Stimulated activated memory B cell treated with anti-CD40 and anti-IgM and Interleukin-4, amounts not matched to agents 10 μg/mL and 1 μg/mL and 100 μg/mL, for 72 hours (primary cell): ENCODE results near the gene IGFBP1.
A peak's percentile ranks its signal among the peaks of the same experiment; 100 is the strongest.

Experiments
- ATAC-seq: fragments of 150-1000 bp; cut with Tn5 transposase; 2 replicates; pipeline ENCODE4 v1.10.0; 2021
- H3K27ac Mint-ChIP-seq: one replicate; pipeline ENCODE4 v1.8.0; 2022; ENCODE audit warnings: mild to moderate bottlenecking, mixed read lengths
- H3K27me3 Mint-ChIP-seq: one replicate; pipeline ENCODE4 v1.8.0; 2022; ENCODE audit warnings: mixed read lengths
- H3K36me3 Mint-ChIP-seq: one replicate; pipeline ENCODE4 v1.8.0; 2022; ENCODE audit warnings: mixed read lengths
- H3K4me1 Mint-ChIP-seq: one replicate; pipeline ENCODE4 v1.8.0; 2022; ENCODE audit warnings: mixed read lengths
- H3K4me3 Mint-ChIP-seq: one replicate; pipeline ENCODE4 v1.8.0; 2022; ENCODE audit warnings: mild to moderate bottlenecking, moderate library complexity, mixed read lengths
- H3K9me3 Mint-ChIP-seq: one replicate; pipeline ENCODE4 v1.8.0; 2022; ENCODE audit warnings: mixed read lengths

IGFBP1 gene

DNA sequence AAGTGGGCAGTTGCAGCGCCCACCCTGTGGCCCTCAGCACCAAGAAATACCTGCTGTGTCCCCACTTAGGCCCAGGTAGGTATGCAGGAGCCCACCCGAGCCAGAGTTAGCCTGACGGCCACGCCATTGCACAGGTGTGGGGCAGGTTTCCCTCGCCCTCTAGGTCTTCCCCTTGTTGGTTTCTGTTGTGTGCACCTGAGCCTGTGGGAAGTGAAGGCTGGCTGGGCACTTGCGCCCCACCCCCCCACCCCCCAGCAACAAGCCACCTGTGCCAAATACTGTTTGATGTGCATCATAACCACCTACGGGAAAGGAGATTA is 15.3 kb upstream of the IGFBP1 start, which contains the start of gene CCDC201:
Gene CCDC201 (minus strand): TSS at position 48 of the 320 bp plus-strand sequence. CDS start 75 bp downstream, outside the sequence.
- H3K36me3 Mint-ChIP-seq = no peaks in the 10 kb centered on the region
- no peaks in the 10 kb centered on the region for H3K4me1 Mint-ChIP-seq
- H3K27me3 Mint-ChIP-seq = no peaks in the 10 kb centered on the region
- no peak for ATAC-seq
- no peak within 1 kb of the TSS for H3K27ac Mint-ChIP-seq
- no peaks in the 10 kb centered on the region for H3K9me3 Mint-ChIP-seq
- no peak within 1 kb of the TSS for H3K4me3 Mint-ChIP-seq

DNA sequence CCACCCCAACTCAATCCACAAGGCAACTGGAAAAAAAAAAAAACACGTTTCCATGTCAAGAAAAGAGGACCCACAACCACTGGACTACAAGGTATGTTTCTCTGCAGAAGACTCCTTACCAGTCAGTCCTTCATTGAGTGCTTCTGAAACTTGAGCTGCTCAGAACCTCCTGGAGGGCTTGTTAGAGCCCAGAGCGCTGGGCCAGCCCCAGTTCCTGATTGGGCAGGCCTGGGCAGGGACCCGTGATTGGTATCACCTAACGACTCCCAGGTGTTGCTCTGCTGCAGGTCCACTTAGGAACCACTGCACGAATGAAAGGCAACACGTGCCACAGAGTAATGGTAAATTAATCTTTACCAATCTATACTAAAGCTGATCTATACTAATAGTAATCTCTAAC is 14.9 kb upstream of the IGFBP1 start:
- Mint-ChIP-seq H3K9me3 (peaks cover 2% of the 10 kb centered on the region), H3K4me3 (no peak overlapping the region), H3K27me3 (no peaks in the 10 kb centered on the region), H3K4me1 (no peaks in the 10 kb centered on the region), H3K36me3 (no peaks in the 10 kb centered on the region), H3K27ac (no peak overlapping the region)
- no peak for ATAC-seq

DNA sequence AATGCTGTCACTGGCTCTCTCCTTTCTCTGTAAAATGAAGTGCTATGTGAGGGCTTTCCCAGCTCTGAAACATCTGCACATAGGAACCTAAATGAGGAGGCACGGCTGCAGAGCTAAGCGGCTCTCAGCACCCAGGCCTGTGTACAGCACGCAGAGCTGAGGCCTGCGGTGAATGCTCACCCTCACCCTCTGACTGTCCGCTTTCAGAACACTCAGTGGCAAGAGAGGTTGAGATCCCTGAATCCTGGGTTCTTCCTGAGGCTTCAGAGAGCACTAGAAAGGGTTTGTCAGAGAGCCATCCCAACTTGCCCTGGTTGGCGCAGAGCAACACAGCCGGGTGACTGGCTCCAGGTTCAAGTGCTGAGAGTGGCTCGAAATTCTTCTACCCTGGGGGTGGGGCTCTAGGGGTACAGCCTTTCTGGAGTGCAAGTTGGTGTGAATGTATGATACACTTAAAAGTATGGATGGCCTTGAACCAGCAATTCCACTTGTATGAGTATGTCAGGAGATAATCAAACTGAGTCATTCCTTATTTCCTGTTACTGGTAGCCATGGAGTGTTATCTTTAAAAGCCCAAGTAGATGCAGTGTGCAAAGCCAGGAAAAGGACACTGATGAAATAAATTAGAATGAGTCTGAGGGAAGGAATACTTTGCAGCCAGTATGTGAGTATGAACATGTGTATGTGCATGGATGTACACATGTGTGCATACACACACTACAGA is 13.7 kb upstream of the IGFBP1 start:
- ATAC-seq = no peak
- Mint-ChIP-seq H3K27me3 (no peaks in the 10 kb centered on the region), H3K9me3 (peaks cover 7% of the 10 kb centered on the region), H3K36me3 (no peaks in the 10 kb centered on the region), H3K4me1 (no peaks in the 10 kb centered on the region), H3K27ac (no peak overlapping the region), H3K4me3 (no peak overlapping the region)

DNA sequence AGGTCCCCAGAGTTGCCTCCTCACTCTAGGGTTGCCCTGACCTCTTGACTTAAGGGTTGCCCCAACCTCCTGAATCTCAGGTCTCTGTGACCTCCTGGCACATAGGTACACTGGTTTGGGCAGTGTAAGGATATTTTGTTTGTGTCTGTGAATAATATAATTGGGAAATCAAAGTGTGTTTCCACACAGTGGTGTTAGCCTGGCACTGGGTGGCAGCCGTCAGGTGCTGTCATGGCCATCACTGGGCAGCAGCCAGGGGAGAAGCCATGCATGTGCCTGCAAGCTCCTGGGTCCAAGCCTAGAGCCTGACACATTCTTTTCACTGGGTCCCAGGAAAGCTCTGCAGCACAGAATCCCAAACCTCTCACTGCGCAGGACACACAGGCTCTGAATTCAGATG is 11.8 kb upstream of the IGFBP1 start:
- Mint-ChIP-seq H3K27me3 (no peaks in the 10 kb centered on the region), H3K4me1 (no peaks in the 10 kb centered on the region)

DNA sequence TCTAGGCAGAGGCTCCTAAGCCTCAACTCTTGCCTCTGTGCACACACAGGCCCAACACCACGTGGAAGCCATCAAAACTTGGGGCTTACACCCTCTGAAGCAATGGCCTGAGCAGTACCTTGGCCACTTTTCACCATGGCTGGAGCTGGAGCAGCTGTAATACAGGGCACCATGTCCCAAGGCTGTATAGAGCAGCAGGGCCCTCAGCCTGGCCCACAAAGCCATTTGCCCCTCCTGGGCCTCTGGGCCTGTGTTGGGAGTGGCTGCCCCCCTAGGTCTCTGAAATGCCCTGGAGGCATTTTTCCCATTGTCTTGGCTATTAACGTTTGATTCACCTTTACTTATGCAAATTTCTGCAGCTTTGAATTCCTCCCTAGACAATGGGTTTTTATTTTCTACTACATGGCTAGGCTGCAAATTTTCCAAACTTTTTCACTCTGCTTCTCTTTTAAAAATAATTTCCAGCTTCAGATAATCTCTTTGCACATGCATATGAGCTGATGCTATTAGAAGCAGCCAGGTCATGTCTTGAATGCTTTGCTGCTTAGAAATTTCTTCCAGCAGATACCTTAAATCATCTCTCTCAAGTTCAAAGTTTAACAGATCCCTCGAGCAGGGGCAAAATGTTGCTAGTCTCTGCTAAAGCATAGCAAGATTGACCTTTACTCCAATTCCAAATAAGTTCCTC is 9.7 kb upstream of the IGFBP1 start:
- H3K27ac Mint-ChIP-seq = no peak overlapping the region
- peaks cover 1% of the 10 kb centered on the region for H3K27me3 Mint-ChIP-seq
- H3K9me3 Mint-ChIP-seq = peaks cover 7% of the 10 kb centered on the region
- H3K4me1 Mint-ChIP-seq = no peaks in the 10 kb centered on the region
- no peaks in the 10 kb centered on the region for H3K36me3 Mint-ChIP-seq
- no peak for ATAC-seq
- no peak overlapping the region for H3K4me3 Mint-ChIP-seq

More for the DNA sequence above, 11.8 kb upstream of the IGFBP1 start:
- Mint-ChIP-seq H3K36me3 (no peaks in the 10 kb centered on the region), H3K9me3 (peaks cover 7% of the 10 kb centered on the region), H3K4me3 (no peak overlapping the region), H3K27ac (no peak overlapping the region)
- ATAC-seq = no peak

DNA sequence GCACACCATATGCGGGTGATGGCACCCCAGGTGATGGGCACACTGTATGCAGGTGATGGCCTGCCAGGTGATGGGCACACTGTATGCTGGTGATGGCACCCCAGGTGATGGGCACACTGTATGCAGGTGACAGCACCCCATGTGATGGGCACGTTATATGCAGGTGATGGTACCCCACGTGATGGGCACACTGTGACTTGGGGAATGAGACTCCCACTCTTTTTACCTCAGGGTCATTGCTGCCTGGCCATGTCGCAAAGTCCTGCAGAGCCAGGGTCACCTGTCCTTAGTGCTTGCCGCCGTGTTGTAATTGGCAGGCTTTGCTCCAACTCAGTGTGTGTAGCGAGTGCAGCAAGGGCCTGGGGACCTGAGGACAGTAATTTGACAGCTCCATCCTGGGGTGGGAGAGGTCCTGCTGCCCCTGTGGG is 7.8 kb upstream of the IGFBP1 start:
- no peak overlapping the region for H3K27ac Mint-ChIP-seq
- peak; percentile 32 for ATAC-seq
- H3K4me1 Mint-ChIP-seq = no peaks in the 10 kb centered on the region
- H3K9me3 Mint-ChIP-seq = peaks cover 7% of the 10 kb centered on the region
- peaks cover 20% of the 10 kb centered on the region for H3K27me3 Mint-ChIP-seq
- H3K4me3 Mint-ChIP-seq = no peak overlapping the region
- no peaks in the 10 kb centered on the region for H3K36me3 Mint-ChIP-seq

DNA sequence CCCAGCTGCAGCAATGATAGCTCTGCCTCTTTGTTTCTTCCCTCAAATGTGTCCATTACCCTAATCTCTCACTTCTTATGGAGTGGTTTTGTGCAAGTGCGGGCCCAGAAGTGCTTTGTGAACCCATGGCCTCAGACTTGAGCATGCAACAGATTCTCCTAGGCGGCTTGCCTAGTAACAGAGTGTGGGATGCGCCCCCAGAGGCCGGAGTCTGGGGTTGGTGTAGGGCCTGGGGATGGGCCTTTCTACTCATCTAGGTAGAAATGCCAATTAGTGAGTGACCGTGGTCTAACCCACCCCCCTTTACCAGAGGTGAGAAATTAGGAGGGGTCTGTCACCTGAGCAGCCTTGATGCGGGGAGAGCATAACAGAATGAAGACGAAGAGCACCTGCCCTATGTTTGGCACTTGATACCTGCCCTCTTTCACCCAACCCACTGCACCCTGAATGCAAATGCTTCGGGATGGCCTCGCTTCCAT is 7.0 kb upstream of the IGFBP1 start:
- Mint-ChIP-seq H3K36me3 (no peaks in the 10 kb centered on the region), H3K4me3 (no peak overlapping the region)
- no peak for ATAC-seq

DNA sequence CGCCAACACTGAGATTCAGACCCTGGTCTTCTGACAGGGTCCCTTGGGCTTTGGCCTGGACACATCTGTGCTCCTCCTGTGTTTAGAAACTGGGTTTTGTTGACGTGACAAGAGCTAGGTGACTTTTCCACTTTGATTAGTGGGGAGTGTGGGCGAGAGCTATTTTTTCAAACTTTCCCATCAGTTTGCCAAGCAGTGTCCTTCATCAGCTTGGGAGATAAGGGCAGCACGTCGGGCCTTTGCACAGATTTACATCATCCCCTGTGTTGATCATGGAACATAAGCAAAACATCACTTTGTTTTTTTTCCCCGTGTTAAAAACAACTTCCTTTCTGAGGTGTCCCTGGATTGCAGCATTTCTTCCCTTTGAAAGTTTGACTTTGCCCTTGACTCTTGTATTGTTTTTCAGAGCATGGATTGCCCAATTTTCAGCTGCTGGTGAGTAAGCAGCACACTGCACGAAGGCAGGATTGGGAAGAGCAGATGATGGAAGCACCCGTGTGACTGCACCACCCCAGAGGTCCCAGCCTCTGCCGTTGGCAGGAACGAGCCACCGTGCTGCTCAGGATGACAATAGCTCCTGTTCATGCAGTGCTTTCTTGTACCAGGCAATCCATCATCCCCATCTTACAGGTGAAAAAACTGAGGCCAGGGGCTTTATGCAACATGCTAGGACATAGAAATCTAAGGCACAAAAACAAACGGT is 6.4 kb upstream of the IGFBP1 start:
- H3K27me3 Mint-ChIP-seq = peaks cover 22% of the 10 kb centered on the region

More for the DNA sequence above, 7.0 kb upstream of the IGFBP1 start:
- H3K27me3 Mint-ChIP-seq = peaks cover 22% of the 10 kb centered on the region
- H3K9me3 Mint-ChIP-seq = peaks cover 7% of the 10 kb centered on the region
- H3K27ac Mint-ChIP-seq = no peak overlapping the region
- H3K4me1 Mint-ChIP-seq = no peaks in the 10 kb centered on the region

DNA sequence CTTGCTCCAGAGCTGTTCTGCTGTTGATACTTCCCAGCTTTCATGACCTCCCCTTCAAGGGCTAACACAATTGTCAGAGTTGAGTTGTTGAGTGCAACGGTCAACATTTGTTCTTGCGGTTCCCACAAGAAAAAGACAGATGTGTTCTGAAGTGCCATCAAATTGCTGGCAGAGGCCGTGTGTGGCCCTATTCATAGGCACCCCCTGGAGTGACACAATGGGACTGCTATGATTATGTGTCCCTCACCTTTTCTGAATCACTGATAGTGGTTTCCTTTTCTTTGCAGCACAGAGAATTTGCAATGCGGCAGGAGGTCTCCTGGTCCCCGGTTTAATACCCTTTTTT is 5.8 kb upstream of the IGFBP1 start:
- no peaks in the 10 kb centered on the region for H3K4me1 Mint-ChIP-seq
- H3K36me3 Mint-ChIP-seq = no peaks in the 10 kb centered on the region
- H3K27ac Mint-ChIP-seq = no peak overlapping the region
- ATAC-seq = no peak
- H3K9me3 Mint-ChIP-seq = peaks cover 7% of the 10 kb centered on the region
- peaks cover 22% of the 10 kb centered on the region for H3K27me3 Mint-ChIP-seq
- no peak overlapping the region for H3K4me3 Mint-ChIP-seq

More for the DNA sequence above, 6.4 kb upstream of the IGFBP1 start:
- Mint-ChIP-seq H3K9me3 (peaks cover 7% of the 10 kb centered on the region), H3K36me3 (no peaks in the 10 kb centered on the region), H3K4me1 (no peaks in the 10 kb centered on the region), H3K27ac (no peak overlapping the region), H3K4me3 (no peak overlapping the region)
- no peak for ATAC-seq

DNA sequence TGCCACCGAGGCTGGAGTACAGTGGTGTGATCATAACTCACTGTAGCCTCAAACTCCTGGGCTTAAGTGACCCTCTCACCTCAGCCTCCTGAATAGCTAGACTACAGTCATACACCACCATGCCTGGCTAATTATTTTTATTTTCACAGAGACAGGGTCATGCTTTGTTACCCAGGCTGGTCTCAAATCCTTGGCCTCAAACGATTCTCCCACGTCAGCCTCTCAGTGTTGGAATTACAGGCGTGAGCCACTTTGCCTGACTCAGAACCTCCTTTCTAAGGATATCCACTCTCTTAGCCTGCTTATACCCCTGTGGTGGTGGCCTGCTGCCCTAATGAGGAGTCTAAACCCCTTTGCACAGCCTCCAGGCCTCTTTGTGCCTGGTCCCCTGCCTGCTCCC is 4.2 kb upstream of the IGFBP1 start:
- peaks cover 25% of the 10 kb centered on the region for H3K27me3 Mint-ChIP-seq
- H3K36me3 Mint-ChIP-seq = no peaks in the 10 kb centered on the region
- H3K4me3 Mint-ChIP-seq = no peak overlapping the region
- H3K27ac Mint-ChIP-seq = no peak overlapping the region
- peaks cover 3% of the 10 kb centered on the region for H3K9me3 Mint-ChIP-seq
- ATAC-seq = no peak
- H3K4me1 Mint-ChIP-seq = no peaks in the 10 kb centered on the region

DNA sequence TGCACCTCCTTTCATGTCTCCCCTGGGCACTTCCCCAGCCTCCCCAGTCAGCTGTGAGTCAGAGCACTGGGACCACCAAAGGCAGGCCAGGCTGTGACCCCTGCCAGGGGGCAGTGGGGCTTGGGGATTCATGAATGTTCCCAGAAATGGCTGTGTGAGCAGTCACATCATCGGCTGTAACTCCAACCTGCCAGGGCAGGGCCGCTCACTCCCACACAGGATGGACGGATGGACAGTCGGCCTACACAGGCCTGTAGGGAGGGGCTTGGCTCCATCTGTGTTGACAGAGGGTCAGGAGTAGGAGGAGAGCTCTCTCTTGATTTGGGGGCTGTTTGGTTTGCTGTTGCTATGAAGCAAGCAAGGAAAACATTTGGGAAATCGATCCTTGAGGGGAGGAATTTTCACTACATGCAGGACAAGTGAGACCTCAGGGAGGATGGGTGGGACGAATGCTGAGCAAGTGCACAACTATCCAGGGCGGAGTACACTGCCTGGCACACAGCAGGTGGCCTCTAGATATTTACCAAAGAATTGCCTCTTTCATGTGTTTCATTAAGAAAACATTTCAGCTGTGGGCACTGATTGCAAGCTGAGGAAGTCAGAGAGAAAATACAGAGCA is 2.9 kb upstream of the IGFBP1 start:
- Mint-ChIP-seq H3K4me3 (no peak overlapping the region), H3K27ac (no peak overlapping the region), H3K9me3 (no peaks in the 10 kb centered on the region), H3K27me3 (peaks cover 35% of the 10 kb centered on the region), H3K4me1 (no peaks in the 10 kb centered on the region), H3K36me3 (no peaks in the 10 kb centered on the region)
- ATAC-seq = no peak

DNA sequence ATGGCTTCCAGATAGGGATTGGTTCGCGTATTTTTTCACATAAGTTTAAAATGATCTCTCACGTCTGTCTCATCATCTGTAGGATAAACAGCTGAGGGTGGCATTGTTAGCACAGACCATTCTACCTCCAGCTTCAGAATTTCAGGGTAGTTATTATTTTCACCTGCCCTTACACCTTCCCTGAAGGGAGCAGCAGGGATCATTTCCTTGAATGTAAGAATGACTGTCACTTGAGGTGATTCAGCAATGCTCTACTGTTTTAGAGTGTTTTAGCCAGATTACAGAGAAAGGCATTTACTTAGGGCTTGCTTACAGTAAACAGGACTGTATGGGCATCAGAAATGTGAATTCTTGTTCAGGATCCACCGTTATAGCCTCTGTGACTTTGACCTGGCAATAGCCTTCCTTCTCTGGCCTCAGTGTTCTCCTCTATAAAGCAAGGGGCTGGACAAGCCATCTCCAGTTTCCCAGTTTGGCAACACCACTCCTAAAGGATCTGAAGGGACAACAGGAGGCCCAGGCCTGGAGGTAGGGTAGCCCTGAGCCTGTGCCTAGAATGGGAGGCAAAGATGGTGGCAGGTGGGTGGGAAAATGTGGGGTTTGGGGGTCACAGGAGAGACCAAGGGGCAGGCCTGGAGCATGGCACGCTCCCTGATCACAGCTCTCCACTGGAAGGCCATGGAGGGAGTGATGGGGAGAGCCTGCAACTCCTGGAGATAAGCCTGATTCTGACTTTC is 1.2 kb upstream of the IGFBP1 start:
- ATAC-seq = no peak
- H3K27me3 Mint-ChIP-seq = peaks cover 46% of the 10 kb centered on the region
- H3K4me1 Mint-ChIP-seq = no peaks in the 10 kb centered on the region
- H3K27ac Mint-ChIP-seq = no peak overlapping the region
- H3K4me3 Mint-ChIP-seq = no peak overlapping the region
- no peaks in the 10 kb centered on the region for H3K36me3 Mint-ChIP-seq
- no peaks in the 10 kb centered on the region for H3K9me3 Mint-ChIP-seq

DNA sequence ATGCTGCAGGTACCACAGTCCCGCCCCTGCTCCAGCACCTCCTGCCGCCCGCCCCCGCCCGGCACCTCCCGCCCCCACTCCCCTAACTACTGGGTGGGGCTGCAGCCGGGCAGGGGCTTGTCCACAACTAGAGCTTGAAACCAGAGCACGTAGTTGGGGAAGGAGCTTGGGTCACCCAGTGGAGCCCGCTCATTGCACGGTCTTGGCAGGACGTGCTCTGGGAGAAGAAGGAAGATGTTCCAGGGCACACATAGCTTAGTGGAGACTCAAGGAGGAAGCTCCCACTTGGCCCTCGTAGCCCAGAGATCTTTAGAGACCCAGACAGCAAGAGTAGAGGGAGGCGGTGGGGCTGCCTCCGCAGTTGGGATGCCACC is 692 bp downstream of the IGFBP1 start:
- H3K9me3 Mint-ChIP-seq = no peaks in the 10 kb centered on the region
- no peak overlapping the region for H3K27ac Mint-ChIP-seq
- H3K4me1 Mint-ChIP-seq = no peaks in the 10 kb centered on the region
- H3K27me3 Mint-ChIP-seq = peaks cover 48% of the 10 kb centered on the region
- no peaks in the 10 kb centered on the region for H3K36me3 Mint-ChIP-seq
- peak; percentile 4 for ATAC-seq
- H3K4me3 Mint-ChIP-seq = no peak overlapping the region

DNA sequence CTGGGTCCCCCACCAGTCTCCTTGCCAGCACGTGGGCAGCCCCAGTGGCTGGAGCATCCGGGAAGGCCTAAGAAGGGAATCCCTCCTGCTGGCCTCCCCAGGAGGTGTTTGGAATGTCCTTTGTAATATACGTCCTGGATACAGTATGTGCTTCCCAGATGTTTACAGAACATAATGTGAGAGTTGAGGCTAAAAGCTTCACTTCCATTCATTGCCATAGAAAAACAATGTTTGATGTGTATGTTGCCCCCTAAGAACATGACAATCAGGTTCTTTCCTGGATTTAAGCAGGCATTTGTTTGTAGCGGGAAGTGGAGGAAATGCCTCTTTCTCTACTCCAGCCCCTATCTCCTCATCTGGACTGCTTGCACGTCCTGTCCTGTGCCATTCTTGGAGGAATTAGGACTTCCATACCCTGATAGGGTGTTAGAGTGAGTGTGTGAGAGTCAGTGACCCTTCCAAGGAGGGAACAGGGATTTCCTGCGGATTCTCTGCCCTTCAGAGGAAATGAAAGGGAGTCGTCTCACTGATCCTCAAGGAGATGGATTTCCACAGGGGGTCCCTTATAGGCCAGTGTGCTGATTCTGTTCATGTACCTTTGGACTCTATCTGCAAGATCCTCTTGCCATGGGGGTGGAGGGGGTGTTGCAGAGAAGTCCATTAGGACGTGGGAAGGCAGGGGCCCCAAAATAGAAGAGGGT is 1.2 kb downstream of the IGFBP1 start:
- Mint-ChIP-seq H3K27ac (no peak overlapping the region), H3K9me3 (no peaks in the 10 kb centered on the region), H3K4me1 (no peaks in the 10 kb centered on the region), H3K4me3 (no peak overlapping the region), H3K36me3 (no peaks in the 10 kb centered on the region), H3K27me3 (peaks cover 48% of the 10 kb centered on the region)
- no peak for ATAC-seq
